ENCODE measurements around the gene LPCAT2. TPM values are rescaled to one million over a fixed set of nuclear protein-coding genes. Genes with fewer than 3 reads are reported as not detected.

The LPCAT2 gene
- total RNA-seq, 1 experiment from 2014 or later, result 7.1 TPM

GRCh38 chr16:55559233-55559632 lies 50.4 kb downstream of the LPCAT2 start (continued):
- no peak for TF ChIP-seq E2F4 (CRISPR knock-in tag; IDR thresholded peaks at IDR 0.05; ENCODE audit: borderline replicate concordance, low read depth)
- TF ChIP-seq, protein P1, sequence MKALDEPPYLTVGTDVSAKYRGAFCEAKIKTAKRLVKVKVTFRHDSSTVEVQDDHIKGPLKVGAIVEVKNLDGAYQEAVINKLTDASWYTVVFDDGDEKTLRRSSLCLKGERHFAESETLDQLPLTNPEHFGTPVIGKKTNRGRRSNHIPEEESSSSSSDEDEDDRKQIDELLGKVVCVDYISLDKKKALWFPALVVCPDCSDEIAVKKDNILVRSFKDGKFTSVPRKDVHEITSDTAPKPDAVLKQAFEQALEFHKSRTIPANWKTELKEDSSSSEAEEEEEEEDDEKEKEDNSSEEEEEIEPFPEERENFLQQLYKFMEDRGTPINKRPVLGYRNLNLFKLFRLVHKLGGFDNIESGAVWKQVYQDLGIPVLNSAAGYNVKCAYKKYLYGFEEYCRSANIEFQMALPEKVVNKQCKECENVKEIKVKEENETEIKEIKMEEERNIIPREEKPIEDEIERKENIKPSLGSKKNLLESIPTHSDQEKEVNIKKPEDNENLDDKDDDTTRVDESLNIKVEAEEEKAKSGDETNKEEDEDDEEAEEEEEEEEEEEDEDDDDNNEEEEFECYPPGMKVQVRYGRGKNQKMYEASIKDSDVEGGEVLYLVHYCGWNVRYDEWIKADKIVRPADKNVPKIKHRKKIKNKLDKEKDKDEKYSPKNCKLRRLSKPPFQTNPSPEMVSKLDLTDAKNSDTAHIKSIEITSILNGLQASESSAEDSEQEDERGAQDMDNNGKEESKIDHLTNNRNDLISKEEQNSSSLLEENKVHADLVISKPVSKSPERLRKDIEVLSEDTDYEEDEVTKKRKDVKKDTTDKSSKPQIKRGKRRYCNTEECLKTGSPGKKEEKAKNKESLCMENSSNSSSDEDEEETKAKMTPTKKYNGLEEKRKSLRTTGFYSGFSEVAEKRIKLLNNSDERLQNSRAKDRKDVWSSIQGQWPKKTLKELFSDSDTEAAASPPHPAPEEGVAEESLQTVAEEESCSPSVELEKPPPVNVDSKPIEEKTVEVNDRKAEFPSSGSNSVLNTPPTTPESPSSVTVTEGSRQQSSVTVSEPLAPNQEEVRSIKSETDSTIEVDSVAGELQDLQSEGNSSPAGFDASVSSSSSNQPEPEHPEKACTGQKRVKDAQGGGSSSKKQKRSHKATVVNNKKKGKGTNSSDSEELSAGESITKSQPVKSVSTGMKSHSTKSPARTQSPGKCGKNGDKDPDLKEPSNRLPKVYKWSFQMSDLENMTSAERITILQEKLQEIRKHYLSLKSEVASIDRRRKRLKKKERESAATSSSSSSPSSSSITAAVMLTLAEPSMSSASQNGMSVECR (CRISPR knock-in tag; IDR thresholded peaks at IDR 0.05; ENCODE audit: borderline replicate concordance), result no peak

DNA sequence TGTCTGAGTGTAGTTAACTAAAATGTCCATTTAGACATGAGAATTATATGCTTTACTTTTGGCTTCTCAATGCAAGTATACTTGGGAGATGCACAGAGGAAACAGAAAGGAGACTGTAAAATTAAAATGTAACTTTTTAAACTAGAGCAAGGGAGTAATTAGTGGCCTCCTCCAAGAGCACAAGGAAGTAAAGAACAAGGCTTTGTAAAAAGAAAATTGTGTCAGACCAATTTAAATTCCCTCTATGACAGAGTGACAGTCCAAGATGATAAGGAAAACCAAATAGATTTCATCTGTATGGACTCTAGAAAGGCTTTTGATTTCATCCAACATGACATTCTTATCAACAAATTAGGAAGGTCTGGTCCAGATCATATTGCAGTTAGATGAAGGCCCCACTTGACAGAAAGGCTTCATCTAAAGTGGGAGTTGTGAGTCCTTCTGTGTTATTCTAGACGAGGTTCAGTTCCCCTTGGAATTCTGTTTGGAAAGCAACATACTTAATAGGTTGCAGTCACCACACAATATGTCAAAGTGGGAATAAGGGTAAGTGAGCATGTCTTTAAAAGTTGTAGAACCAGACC lies 51.2 kb downstream of the LPCAT2 start:
- no peaks in the 10 kb centered on the region for H3K4me1 Mint-ChIP-seq
- ATAC-seq, result no peak
- H3K4me3 Mint-ChIP-seq, result no peak overlapping the region
- H3K27me3 Mint-ChIP-seq (ENCODE audit: low read depth), result no peaks in the 10 kb centered on the region
- no peak overlapping the region for H3K27ac Mint-ChIP-seq
- H3K9me3 Mint-ChIP-seq, result no peaks in the 10 kb centered on the region
- no peaks in the 10 kb centered on the region for H3K36me3 Mint-ChIP-seq
- TF ChIP-seq RELA (CRISPR knock-in tag; IDR thresholded peaks at IDR 0.05; ENCODE audit: borderline replicate concordance) (no peak), NR1H2 (CRISPR knock-in tag; IDR thresholded peaks at IDR 0.05) (no peak)
- TF ChIP-seq, protein P2, sequence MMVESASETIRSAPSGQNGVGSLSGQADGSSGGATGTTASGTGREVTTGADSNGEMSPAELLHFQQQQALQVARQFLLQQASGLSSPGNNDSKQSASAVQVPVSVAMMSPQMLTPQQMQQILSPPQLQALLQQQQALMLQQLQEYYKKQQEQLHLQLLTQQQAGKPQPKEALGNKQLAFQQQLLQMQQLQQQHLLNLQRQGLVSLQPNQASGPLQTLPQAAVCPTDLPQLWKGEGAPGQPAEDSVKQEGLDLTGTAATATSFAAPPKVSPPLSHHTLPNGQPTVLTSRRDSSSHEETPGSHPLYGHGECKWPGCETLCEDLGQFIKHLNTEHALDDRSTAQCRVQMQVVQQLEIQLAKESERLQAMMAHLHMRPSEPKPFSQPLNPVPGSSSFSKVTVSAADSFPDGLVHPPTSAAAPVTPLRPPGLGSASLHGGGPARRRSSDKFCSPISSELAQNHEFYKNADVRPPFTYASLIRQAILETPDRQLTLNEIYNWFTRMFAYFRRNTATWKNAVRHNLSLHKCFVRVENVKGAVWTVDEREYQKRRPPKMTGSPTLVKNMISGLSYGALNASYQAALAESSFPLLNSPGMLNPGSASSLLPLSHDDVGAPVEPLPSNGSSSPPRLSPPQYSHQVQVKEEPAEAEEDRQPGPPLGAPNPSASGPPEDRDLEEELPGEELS (CRISPR knock-in tag; IDR thresholded peaks at IDR 0.05), result no peak
- POLR2A ChIA-PET, result no interaction called here
- no peak for DNase-seq (ENCODE audit: low spot score)
- CTCF ChIA-PET, result no interaction called here

DNA sequence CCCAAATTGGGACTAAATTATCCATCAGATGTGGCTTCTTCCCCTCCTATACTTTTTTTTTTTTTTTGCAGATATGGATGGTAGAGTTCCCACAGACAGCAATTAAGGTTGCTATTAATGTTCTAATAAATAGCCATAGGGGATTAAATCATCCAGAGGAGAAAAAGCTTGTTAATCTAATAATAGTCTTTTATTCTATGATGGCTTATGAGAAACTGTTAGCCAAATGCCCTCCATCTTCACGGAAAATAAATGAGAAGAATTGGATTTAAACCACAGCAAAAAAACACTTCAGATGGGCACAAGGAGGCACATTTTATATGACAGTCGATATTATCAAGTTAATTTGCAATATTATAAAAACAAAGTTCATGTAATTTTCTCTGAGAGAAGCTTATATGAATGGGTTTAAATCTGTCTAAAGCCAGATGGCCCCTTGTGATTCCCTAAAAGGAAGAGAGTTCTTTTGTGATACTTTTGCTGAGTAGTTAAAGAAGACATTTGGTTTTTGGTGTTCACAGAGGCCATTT lies 52.5 kb downstream of the LPCAT2 start:
- ATAC-seq, result no peak
- DNase-seq (ENCODE audit: low spot score), result no peak
- POLR2A ChIA-PET, result no interaction called here
- CTCF ChIA-PET, result interaction anchor here (0.9 kb wide), 1 partner anchor 97 kb away, joined by 4 read pairs; no protein-coding TSS in a partner anchor
- TF ChIP-seq, protein P2 (CRISPR knock-in tag; IDR thresholded peaks at IDR 0.05), result no peak
- TF ChIP-seq GABPB1 (CRISPR knock-in tag; IDR thresholded peaks at IDR 0.05) (no peak), ZNF532 (CRISPR knock-in tag; IDR thresholded peaks at IDR 0.05; ENCODE audit: borderline replicate concordance) (no peak), RELA (CRISPR knock-in tag; IDR thresholded peaks at IDR 0.05; ENCODE audit: borderline replicate concordance) (no peak)
- TF ChIP-seq, protein P3, sequence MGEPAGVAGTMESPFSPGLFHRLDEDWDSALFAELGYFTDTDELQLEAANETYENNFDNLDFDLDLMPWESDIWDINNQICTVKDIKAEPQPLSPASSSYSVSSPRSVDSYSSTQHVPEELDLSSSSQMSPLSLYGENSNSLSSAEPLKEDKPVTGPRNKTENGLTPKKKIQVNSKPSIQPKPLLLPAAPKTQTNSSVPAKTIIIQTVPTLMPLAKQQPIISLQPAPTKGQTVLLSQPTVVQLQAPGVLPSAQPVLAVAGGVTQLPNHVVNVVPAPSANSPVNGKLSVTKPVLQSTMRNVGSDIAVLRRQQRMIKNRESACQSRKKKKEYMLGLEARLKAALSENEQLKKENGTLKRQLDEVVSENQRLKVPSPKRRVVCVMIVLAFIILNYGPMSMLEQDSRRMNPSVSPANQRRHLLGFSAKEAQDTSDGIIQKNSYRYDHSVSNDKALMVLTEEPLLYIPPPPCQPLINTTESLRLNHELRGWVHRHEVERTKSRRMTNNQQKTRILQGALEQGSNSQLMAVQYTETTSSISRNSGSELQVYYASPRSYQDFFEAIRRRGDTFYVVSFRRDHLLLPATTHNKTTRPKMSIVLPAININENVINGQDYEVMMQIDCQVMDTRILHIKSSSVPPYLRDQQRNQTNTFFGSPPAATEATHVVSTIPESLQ (CRISPR knock-in tag; IDR thresholded peaks at IDR 0.05), result no peak
- TF ChIP-seq, protein P4, sequence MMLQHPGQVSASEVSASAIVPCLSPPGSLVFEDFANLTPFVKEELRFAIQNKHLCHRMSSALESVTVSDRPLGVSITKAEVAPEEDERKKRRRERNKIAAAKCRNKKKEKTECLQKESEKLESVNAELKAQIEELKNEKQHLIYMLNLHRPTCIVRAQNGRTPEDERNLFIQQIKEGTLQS (CRISPR knock-in tag; conservative IDR thresholded peaks at IDR 0.05), result no peak
- H3K4me1 Mint-ChIP-seq, result no peaks in the 10 kb centered on the region
- no peaks in the 10 kb centered on the region for H3K36me3 Mint-ChIP-seq
- no peak overlapping the region for H3K27ac Mint-ChIP-seq
- no peaks in the 10 kb centered on the region for H3K27me3 Mint-ChIP-seq (ENCODE audit: low read depth)
- H3K4me3 Mint-ChIP-seq, result no peak overlapping the region
- no peaks in the 10 kb centered on the region for H3K9me3 Mint-ChIP-seq
